NCI-H2196 treated with DMSO at 0.1 percent for 48 hours (cell line): Measurements from ENCODE around the gene LIPA.
"Not testable (repeated sequence)": the region's sequence is repeated elsewhere in the genome, so short reads cannot be mapped to it uniquely, and the experiment has no call there.

Experiments used
- DNase-seq: peaks from one replicate; lab custom pipeline; 2025; ENCODE audit not compliant: unreplicated experiment; lab: John Stamatoyannopoulos, UW

The LIPA gene

DNA sequence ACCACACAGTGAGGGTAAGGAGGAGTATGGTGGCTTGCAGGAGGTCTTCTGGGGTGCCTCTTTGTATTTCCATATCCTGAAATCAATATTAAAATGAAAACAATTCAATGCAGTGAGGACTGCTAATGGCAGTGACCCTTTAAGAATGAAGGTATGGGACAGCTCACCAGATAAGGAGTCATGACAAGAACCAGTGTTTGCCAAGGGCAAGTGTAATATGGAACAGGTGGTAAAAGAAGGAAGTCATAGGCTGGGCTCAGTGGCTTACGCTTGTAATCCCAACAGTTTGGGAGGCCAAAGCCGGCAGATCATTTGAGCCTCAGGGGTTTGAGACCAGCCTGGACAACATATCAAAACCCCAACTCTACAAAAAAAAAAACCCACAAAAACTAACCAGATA lies 20.0 kb upstream of the LIPA start:
- DNase-seq: no peak

- DNase-seq: no peak
Observed at GRCh38 chr10:89270153-89270483, 18.5 kb upstream of the LIPA start.

- DNase-seq: no peak
Observed at GRCh38 chr10:89269433-89270152, 18.0 kb upstream of the LIPA start.

GRCh38 chr10:89266721-89267453 lies 15.3 kb upstream of the LIPA start:
- DNase-seq: no peak

GRCh38 chr10:89263531-89263930 lies 12.0 kb upstream of the LIPA start:
- no peak for DNase-seq

GRCh38 chr10:89263091-89263490 lies 11.5 kb upstream of the LIPA start:
- DNase-seq: no peak

DNA sequence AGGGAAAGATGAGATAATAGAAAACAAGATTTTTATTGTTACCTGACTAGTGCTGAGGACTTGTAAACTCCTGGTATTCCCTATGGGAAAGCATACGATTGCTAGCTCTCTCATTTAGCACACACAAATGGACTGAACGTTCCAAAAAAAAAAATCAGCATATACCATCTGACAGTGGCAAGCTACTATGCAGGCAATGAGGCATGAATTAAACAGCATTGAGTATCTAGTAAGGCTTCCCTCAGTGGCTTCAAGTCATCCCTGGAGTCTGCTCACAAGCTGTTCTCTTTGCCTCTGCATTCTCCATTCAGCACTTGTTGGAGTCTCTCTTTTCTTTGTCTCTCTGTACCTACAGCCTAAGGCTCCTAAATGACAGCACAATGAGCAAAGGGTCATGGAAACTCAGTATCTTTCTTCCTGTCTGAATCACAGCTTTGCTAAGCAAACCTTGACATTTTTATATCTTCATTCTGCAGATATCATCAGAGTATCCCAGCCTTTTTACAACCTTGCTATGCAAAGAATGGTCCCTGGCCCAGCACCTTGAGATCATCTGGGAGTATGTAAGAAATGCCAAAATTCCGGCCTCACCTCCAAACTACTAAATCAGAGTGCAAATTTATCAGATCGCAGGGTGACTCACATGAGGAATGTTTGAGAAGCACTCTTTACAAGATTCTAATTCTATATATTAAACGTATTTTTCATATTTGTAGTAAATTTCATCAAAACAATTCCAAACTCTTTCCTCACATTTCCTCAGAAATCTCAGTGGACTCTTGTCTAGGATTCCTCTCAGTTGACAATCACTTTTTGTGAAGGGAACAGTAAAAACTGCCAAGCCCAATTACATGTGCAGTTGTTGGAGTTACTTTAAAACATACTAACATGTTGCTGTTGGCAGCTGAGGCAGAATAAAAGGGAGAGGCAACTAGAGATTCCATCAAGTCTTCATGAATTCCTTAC lies 10.8 kb upstream of the LIPA start:
- no peak for DNase-seq

DNA sequence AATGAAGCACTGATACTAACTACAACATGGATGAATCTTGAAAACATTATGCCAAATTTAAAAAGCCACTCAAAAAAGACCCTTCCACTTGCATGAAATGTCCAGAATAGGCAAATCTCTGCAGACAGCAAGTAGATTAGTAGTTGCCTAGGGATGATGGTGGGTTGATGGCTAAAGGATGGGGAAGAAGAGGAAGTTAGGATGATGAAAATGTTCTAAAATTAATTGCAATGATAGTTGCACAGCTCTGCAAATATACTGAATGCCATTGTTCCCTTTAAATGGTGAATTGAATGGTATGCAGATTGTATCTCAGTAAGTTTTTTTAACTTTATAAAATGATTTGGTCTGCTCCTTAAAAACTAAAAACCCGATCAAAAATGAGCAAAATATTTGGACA lies 7.3 kb upstream of the LIPA start:
- no peak for DNase-seq

DNA sequence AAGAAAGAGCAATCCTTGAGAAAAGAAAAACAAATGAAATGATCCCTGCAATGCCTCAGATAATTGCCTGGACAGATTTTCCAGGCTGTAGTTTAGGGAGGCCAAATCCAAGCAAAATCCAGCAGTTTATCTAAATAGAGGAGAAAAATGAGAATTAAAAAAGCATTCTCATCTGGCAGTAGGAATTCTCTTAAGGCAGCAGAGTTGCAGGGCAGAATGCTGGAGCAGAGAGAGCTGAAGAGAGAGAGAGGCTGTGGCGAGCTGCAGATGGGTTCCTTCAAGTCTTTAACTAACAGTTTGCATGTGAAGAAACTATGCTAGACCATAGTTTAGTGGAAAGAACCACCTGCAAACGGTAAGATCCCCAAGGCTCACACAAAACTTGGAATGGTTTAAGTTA lies 6.0 kb upstream of the LIPA start:
- DNase-seq: no peak

- no peak for DNase-seq
Observed at GRCh38 chr10:89256962-89257361, 5.4 kb upstream of the LIPA start.

GRCh38 chr10:89256340-89256739 lies 4.8 kb upstream of the LIPA start:
- no peak for DNase-seq

GRCh38 chr10:89255793-89256192 lies 4.2 kb upstream of the LIPA start:
- no peak for DNase-seq

DNA sequence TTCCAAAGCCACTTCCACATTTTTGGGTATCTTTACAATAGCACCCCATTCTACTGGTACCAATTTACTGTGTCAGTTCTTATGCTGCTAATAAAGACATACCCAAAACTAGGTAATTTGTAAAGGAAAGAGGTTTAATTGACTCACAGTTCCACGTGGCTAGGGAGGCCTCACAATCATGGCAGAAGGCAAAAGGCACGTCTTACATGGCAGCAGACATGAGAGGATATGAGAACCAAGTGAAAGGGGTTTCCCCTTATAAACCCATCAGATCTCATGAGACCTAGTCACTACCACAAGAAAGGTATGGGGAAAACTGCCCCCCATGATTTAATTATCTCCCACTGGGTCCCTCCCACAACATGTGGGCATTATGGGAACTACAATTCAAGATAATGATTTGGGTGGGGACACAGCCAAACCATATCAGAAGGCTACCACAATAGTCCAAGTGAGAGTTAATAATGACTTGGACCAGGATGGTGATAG lies 3.6 kb upstream of the LIPA start:
- not testable (repeated sequence) for DNase-seq

GRCh38 chr10:89252225-89252585 lies 630 bp upstream of the LIPA start:
- DNase-seq: no peak

DNA sequence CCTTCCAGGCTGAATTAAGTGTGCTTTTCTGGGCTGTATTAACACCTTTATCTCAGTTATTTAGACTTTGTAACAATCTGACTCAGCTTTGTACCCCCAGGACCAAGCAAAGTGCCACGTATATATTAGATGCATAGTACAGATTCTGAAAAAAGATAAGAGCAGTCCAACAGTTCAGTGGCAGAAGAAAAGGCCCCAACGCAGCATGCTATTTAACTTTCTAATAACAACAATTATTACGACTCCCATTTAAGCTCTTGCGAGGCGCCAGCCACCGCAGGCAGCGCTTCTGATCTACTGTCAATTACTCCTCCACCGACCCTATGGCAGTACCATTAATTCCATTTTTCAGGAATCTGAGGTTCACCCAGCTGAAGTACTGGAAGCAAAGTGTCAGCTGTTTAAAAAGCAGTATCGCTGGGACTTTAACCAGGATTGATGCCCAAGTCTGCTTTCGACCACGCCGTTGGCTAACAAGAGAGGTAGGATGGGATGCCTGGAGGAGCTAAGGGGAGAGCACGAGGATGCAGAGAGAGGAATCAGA lies 638 bp downstream of the LIPA start:
- DNase-seq: no peak

- no peak for DNase-seq
Observed at GRCh38 chr10:89248990-89249389, 2.6 kb downstream of the LIPA start.

DNA sequence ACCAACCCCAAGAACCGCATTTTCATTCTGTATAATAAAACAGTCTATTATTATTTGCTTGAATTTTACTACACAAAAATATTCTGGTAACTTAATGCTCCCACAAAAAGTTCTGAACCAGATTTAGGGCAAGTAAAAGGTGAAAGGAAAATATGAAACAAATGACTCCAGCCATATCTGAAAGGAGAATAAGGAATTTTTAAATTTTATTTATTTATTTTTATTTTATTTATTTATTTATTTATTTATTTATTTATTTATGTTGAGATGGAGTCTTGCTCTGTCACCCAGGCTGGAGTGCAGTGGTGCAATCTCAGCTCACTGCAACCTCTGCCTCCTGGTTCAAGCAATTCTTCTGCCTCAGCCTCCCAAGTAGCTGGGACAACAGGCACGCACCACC lies 4.0 kb downstream of the LIPA start:
- not testable (repeated sequence) for DNase-seq

GRCh38 chr10:89245802-89246201 lies 5.8 kb downstream of the LIPA start:
- no peak for DNase-seq

DNA sequence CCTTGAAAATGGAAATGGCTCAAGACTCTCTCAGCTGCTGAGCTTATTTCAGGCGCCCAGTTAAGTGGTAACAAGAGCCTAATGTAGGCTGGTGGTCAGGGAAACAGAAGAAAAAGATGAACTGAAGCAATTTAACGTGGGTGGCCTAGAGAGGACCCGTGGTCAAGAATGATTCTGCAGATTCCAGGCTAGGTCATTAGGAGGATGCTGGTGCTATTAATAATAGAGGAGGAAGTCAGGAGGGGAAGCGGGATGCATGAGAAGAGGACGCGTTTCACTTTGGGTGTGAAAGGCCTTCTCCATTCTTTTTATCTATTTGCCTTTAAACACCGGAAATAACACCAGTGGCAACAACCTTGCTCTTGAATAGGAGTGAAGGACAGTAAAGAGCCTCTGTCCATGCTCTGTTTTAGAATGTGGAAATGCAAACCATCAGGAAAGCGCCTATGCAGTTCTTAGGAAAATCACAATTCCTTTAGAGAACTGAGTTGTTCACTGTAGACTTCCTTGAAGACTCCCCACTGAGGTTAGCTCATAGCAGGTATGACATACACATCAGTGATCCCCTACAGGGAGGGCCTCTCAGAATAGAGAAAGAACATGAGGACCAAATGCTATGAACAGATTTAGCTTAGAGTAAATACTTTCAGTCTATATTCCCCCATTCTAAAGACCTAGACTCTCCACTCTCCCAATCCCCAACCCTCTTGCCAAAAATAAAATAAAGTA lies 8.6 kb downstream of the LIPA start:
- DNase-seq: no peak

DNA sequence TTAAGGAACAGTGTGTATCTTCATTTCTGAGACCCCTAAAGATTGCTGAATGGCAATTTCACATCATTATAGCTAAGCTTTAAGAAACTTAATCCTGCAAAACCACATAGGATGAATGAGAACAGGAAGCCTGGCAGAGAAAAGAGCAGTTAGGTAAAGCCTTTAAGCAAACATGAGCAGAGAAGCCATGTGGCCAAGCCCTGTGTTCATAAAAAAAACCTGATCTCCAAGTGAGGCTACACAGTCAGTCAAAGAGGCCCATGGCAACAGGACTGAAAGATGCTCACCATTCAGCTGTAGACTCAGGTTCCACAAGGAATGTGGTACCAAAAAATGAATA lies 9.3 kb downstream of the LIPA start:
- DNase-seq: no peak
